CD14-positive monocyte (primary cell): ENCODE data around the gene TMEM86B. TPM values are rescaled to one million over a fixed set of nuclear protein-coding genes. Genes with fewer than 3 reads are reported as not detected.

Experiments
- DNase-seq, 3 donors: peaks; one replicate each; pipeline ENCODE4 v3.0.0-alpha.2; 2011 to 2022
- H2AFZ ChIP-seq: 2 replicates; pipeline ENCODE4 v1.6.0; 2012; ENCODE audit warnings: mild to moderate bottlenecking, low read depth, low read length, inconsistent platforms; ENCODE audit not compliant: insufficient read depth, poor library complexity, severe bottlenecking
- H3K27ac ChIP-seq, 2 donors: 1 replicate in 1 of 2; 2 replicates in 1 of 2; pipeline ENCODE4 v1.5.1; 2012 to 2013; ENCODE audit warnings: low read length in 2 of 2, control low read depth in 1 of 2, inconsistent platforms in 1 of 2, low read depth in 1 of 2, mild to moderate bottlenecking in 1 of 2
- H3K27me3 ChIP-seq, 2 donors: one replicate each; pipeline versions ENCODE4 v1.6.0 to v1.6.1; 2011 to 2013; ENCODE audit warnings: low read length in 2 of 2; ENCODE audit not compliant: control insufficient read depth in 2 of 2, insufficient read depth in 2 of 2
- H3K36me3 ChIP-seq, 2 donors: replicated peaks in 1 of 2; 1 replicate in 1 of 2; 2 replicates in 1 of 2; pipeline versions ENCODE4 v1.5.1 to v1.6.1; 2012 to 2013; ENCODE audit warnings: low read length in 2 of 2, control low read depth in 1 of 2, inconsistent platforms in 1 of 2, mild to moderate bottlenecking in 1 of 2; ENCODE audit not compliant: insufficient read depth in 2 of 2, control insufficient read depth in 1 of 2
- H3K4me1 ChIP-seq, 2 donors: 1 replicate in 1 of 2; 2 replicates in 1 of 2; pipeline versions ENCODE4 v1.5.1 to v1.6.1; 2012 to 2013; ENCODE audit warnings: low read length in 2 of 2, control low read depth in 1 of 2, inconsistent platforms in 1 of 2, mild to moderate bottlenecking in 1 of 2, moderate library complexity in 1 of 2; ENCODE audit not compliant: insufficient read depth in 2 of 2, control insufficient read depth in 1 of 2
- H3K4me2 ChIP-seq: replicated peaks from 2 replicates; pipeline ENCODE3; 2012; ENCODE audit warnings: low read length, moderate library complexity, mild to moderate bottlenecking; ENCODE audit not compliant: poor library complexity, severe bottlenecking; ENCODE audit errors: extremely low read depth
- H3K4me3 ChIP-seq, 3 experiments: fragments of 200-600 bp in 1 of 3; sonication (generic) in 1 of 3; replicated peaks in 1 of 3; 1 replicate in 2 of 3; 2 replicates in 1 of 3; pipeline ENCODE4 v1.5.1; 2011 to 2013; ENCODE audit warnings: low read length in 3 of 3, mild to moderate bottlenecking in 3 of 3, control low read depth in 2 of 3, low read depth in 2 of 3, inconsistent platforms in 1 of 3, moderate library complexity in 1 of 3
- H3K79me2 ChIP-seq: 2 replicates; pipeline ENCODE4 v1.6.0; 2012; ENCODE audit warnings: mild to moderate bottlenecking, control low read depth, inconsistent platforms, low read length, moderate library complexity; ENCODE audit not compliant: insufficient read depth
- H3K9ac ChIP-seq: 2 replicates; pipeline ENCODE4 v1.6.0; 2017; ENCODE audit warnings: low read length, mild to moderate bottlenecking; ENCODE audit not compliant: insufficient read depth, poor library complexity, severe bottlenecking
- H3K9me3 ChIP-seq, 2 donors: replicated peaks in 1 of 2; 1 replicate in 1 of 2; 2 replicates in 1 of 2; pipeline versions ENCODE4 v1.5.1 to v1.6.1; 2012 to 2013; ENCODE audit warnings: low read length in 2 of 2, control low read depth in 1 of 2; ENCODE audit not compliant: control insufficient read depth in 1 of 2, insufficient read depth in 1 of 2
- H4K20me1 ChIP-seq: 2 replicates; pipeline ENCODE4 v1.6.0; 2012; ENCODE audit warnings: mild to moderate bottlenecking, low read length, control low read depth, moderate library complexity; ENCODE audit not compliant: insufficient read depth
- H3K27ac Mint-ChIP-seq, 7 donors: one replicate each; pipeline ENCODE4 v1.8.0; 2020; ENCODE audit warnings: mild to moderate bottlenecking in 7 of 7, mixed read lengths in 7 of 7, moderate library complexity in 6 of 7, inconsistent platforms in 2 of 7
- H3K27me3 Mint-ChIP-seq, 3 donors: one replicate each; pipeline ENCODE4 v1.8.0; 2021 to 2022; ENCODE audit warnings: low read depth in 3 of 3, mild to moderate bottlenecking in 3 of 3, mixed read lengths in 3 of 3, moderate library complexity in 3 of 3, inconsistent platforms in 1 of 3
- H3K36me3 Mint-ChIP-seq, 2 donors: one replicate each; pipeline ENCODE4 v1.8.0; 2020; ENCODE audit warnings: mixed read lengths in 2 of 2, inconsistent platforms in 1 of 2, mild to moderate bottlenecking in 1 of 2
- H3K4me1 Mint-ChIP-seq: one replicate; pipeline ENCODE4 v1.8.0; 2020; ENCODE audit warnings: mild to moderate bottlenecking, mixed read lengths
- H3K4me3 Mint-ChIP-seq, 2 donors: one replicate each; pipeline ENCODE4 v1.8.0; 2020; ENCODE audit warnings: mild to moderate bottlenecking in 2 of 2, mixed read lengths in 2 of 2, moderate library complexity in 1 of 2
- H3K9me3 Mint-ChIP-seq, 7 donors: one replicate each; pipeline ENCODE4 v1.8.0; 2020 to 2022; ENCODE audit warnings: mixed read lengths in 7 of 7, mild to moderate bottlenecking in 6 of 7, moderate library complexity in 6 of 7, inconsistent platforms in 2 of 7
- WGBS: methylation state at CpG from one replicate; pipeline ENCODE4 v1.1.5; 2013; ENCODE audit warnings: missing lambda C conversion rate; ENCODE audit not compliant: insufficient coverage; 5-methylcytosine and 5-hydroxymethylcytosine counted together
- intact Hi-C, 2 donors: fragments of 100-400 bp; cut with micrococcal nuclease; formaldehyde crosslinking; loops; one replicate each; pipeline versions ENCODE4 v1.15.0 to v1.15.1; 2023
- polyA plus RNA-seq, 3 donors: library from polyadenylated mRNA; depleted of rRNA in 1 of 3; unstranded in 2 of 3; stranded (reverse) in 1 of 3; fragments of 300-500 nt in 2 of 3; fragments of >200 nt in 1 of 3; fragmentation: Illumina TruSeq in 2 of 3; gene quantifications; 1 replicate in 2 of 3; 2 replicates in 1 of 3; pipeline ENCODE4 v1.2.3, GENCODE V29; 2012 to 2021
- TF ChIP-seq, protein P1 (sequence below): fragments of 200-600 bp; IDR thresholded peaks from one replicate; pipeline ENCODE4 v1.8.0; 2022; ENCODE audit warnings: antibody characterized with exemption, mild to moderate bottlenecking

The TMEM86B gene
- polyA plus RNA-seq, 3 donors: 0.16 to 10.7 (median 0.38) TPM

DNA sequence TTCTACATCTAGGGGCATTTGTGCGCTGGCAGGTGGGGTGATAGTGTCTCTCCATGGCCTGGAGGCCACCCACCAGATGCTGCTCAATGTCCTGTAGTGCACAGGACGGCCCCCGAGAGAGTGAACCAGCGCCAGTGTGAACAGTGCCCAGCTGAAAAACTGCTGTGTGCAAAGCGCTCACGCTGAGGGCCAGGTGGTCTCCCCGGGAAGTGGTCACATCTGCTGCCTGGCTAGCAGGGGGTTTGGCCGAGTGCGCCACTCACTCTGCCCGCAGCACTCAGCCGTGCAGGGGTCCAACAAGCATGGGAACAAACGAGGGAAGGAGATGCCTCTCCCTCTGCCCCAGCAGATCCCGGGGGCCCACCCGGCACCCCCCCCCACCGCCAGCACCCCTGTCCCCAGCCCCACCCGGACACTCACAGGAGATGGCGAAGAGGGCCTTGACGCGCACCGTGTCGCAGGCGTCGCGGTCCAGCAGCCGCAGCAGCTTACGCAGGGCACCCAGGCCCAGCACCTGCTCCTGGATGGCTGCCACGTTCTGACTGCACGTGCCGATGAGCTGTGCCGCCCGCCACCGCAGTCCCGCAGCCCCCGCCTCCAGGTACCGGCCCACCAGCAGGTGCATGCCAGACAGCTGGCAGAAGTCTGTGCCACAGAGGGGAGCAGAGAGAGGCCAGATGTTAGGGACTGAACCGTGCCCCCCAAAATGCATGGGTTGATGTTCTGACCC is 45.6 kb upstream of the TMEM86B start:
- Histone ChIP-seq H3K9ac (no peak overlapping the region), H4K20me1 (no peaks in the 10 kb centered on the region), H3K79me2 (no peaks in the 10 kb centered on the region), H3K4me1 (peaks cover 18 to 21% of the 10 kb centered on the region in 2 donors), H3K27ac (no peak overlapping the region), H2AFZ (no peak overlapping the region), H3K4me3 (no peak overlapping the region), H3K9me3 (no peaks in the 10 kb centered on the region), H3K36me3 (peaks cover 7 to 34% of the 10 kb centered on the region in 2 donors), H3K4me2 (no peak overlapping the region), H3K27me3 (no peaks in the 10 kb centered on the region)
- H3K9me3 Mint-ChIP-seq: no peaks in the 10 kb centered on the region
- intact Hi-C loops: no loop called here
- DNase-seq: no peak
- H3K27ac Mint-ChIP-seq: no peak overlapping the region
- H3K4me1 Mint-ChIP-seq: peaks cover 20% of the 10 kb centered on the region
- TF ChIP-seq, protein P1, sequence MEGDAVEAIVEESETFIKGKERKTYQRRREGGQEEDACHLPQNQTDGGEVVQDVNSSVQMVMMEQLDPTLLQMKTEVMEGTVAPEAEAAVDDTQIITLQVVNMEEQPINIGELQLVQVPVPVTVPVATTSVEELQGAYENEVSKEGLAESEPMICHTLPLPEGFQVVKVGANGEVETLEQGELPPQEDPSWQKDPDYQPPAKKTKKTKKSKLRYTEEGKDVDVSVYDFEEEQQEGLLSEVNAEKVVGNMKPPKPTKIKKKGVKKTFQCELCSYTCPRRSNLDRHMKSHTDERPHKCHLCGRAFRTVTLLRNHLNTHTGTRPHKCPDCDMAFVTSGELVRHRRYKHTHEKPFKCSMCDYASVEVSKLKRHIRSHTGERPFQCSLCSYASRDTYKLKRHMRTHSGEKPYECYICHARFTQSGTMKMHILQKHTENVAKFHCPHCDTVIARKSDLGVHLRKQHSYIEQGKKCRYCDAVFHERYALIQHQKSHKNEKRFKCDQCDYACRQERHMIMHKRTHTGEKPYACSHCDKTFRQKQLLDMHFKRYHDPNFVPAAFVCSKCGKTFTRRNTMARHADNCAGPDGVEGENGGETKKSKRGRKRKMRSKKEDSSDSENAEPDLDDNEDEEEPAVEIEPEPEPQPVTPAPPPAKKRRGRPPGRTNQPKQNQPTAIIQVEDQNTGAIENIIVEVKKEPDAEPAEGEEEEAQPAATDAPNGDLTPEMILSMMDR: no peak
- 97% methylated on average over 27 of the region's 36 CpGs for WGBS
- peaks cover 38 to 61% of the 10 kb centered on the region in 2 donors for H3K36me3 Mint-ChIP-seq
- peaks cover 0 to 5% (median 0%) of the 10 kb centered on the region in 3 donors for H3K27me3 Mint-ChIP-seq
- H3K4me3 Mint-ChIP-seq: no peak overlapping the region

DNA sequence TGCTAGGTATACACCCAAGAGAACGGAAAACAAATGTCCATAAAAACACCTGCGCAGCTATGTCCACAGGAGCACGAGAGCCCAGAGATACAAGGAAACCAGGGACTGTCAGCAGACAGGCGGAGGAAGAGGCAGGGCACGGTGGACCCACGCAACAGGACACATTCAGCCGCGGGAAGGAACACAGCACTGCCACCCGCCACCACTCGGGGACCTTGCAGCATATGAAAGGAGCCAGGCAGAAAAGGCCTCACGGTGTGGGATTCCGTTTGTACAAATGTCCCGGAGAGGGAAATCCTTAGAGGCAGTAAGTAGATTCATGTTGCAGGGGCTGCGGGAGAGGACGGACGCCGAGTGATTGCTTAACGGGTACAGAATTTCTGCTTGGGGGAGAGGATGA is 43.6 kb upstream of the TMEM86B start:
- Histone ChIP-seq H3K79me2 (no peaks in the 10 kb centered on the region), H3K4me1 (peaks cover 12 to 13% of the 10 kb centered on the region in 2 donors)

More for the DNA sequence above, 43.6 kb upstream of the TMEM86B start:
- Mint-ChIP-seq H3K36me3 (peaks cover 37 to 62% of the 10 kb centered on the region in 2 donors), H3K27ac (no peak overlapping the region), H3K4me1 (peaks cover 13% of the 10 kb centered on the region), H3K9me3 (peaks cover 0 to 4% (median 0%) of the 10 kb centered on the region in 7 donors), H3K4me3 (no peak overlapping the region), H3K27me3 (peaks cover 0 to 5% (median 0%) of the 10 kb centered on the region in 3 donors)
- Histone ChIP-seq H4K20me1 (no peaks in the 10 kb centered on the region), H3K4me2 (no peak overlapping the region), H3K9me3 (no peaks in the 10 kb centered on the region), H3K27me3 (no peaks in the 10 kb centered on the region), H2AFZ (no peak overlapping the region), H3K4me3 (no peak overlapping the region), H3K9ac (no peak overlapping the region), H3K27ac (no peak overlapping the region), H3K36me3 (peaks cover 7 to 37% of the 10 kb centered on the region in 2 donors)
- TF ChIP-seq, protein P1: no peak
- WGBS: 96% methylated on average over 17 of the region's 18 CpGs
- intact Hi-C loops: no loop called here
- DNase-seq: no peak
